NCI-H446 treated with DMSO at 0.1 percent for 48 hours (cell line): ENCODE measurements around the gene ZBTB8OS.
"Not testable (repeated sequence)": the region's sequence is repeated elsewhere in the genome, so short reads cannot be mapped to it uniquely, and the experiment has no call there.

Source experiments
- DNase-seq: peaks from one replicate; lab custom pipeline; 2025; lab: John Stamatoyannopoulos, UW

ZBTB8OS gene

GRCh38 chr1:32650248-32650751 lies at the start of gene ZBTB8OS:
Gene ZBTB8OS, minus strand, starts transcription at chr1:32650550. Its CDS starts 21 bp downstream, at chr1:32650529.
- DNase-seq: peak; percentile 90

GRCh38 chr1:32696996-32697395 lies 46.6 kb upstream of the ZBTB8OS start:
- not testable (repeated sequence) for DNase-seq

- DNase-seq: no peak
These were observed 45.7 kb upstream of the ZBTB8OS start for GRCh38 chr1:32696041-32696440.

- no peak for DNase-seq
These were observed 45.0 kb upstream of the ZBTB8OS start for GRCh38 chr1:32695098-32695904.

- no peak for DNase-seq
These were observed 43.3 kb upstream of the ZBTB8OS start for GRCh38 chr1:32693455-32694174.

- DNase-seq: no peak
These were observed 36.0 kb upstream of the ZBTB8OS start for GRCh38 chr1:32686387-32686786.

GRCh38 chr1:32685498-32685897 lies 35.1 kb upstream of the ZBTB8OS start:
- DNase-seq: no peak

GRCh38 chr1:32684167-32684811 lies 33.9 kb upstream of the ZBTB8OS start:
- DNase-seq: no peak

- no peak for DNase-seq
These were observed 33.0 kb upstream of the ZBTB8OS start for GRCh38 chr1:32683397-32683796.

- no peak for DNase-seq
These were observed 31.6 kb upstream of the ZBTB8OS start for GRCh38 chr1:32681999-32682398.

- no peak for DNase-seq
These were observed 31.2 kb upstream of the ZBTB8OS start for GRCh38 chr1:32681509-32681908.

- no peak for DNase-seq
These were observed 30.3 kb upstream of the ZBTB8OS start for GRCh38 chr1:32680642-32681041.

GRCh38 chr1:32679993-32680392 lies 29.6 kb upstream of the ZBTB8OS start:
- not testable (repeated sequence) for DNase-seq

- no peak for DNase-seq
These were observed 26.6 kb upstream of the ZBTB8OS start for GRCh38 chr1:32676945-32677344.

- DNase-seq: not testable (repeated sequence)
These were observed 18.4 kb upstream of the ZBTB8OS start for GRCh38 chr1:32668716-32669115.

- no peak for DNase-seq
These were observed 16.7 kb upstream of the ZBTB8OS start for GRCh38 chr1:32666901-32667566.

- no peak for DNase-seq
These were observed 15.6 kb upstream of the ZBTB8OS start for GRCh38 chr1:32665915-32666314.

GRCh38 chr1:32659581-32659980 lies 9.2 kb upstream of the ZBTB8OS start:
- DNase-seq: no peak

- no peak for DNase-seq
These were observed 2.1 kb upstream of the ZBTB8OS start for GRCh38 chr1:32652244-32652962.

GRCh38 chr1:32651461-32652073 lies 1.2 kb upstream of the ZBTB8OS start:
- DNase-seq: no peak
